ENCODE data around the gene FBL.
"Not testable (repeated sequence)": the region's sequence is repeated elsewhere in the genome, so short reads cannot be mapped to it uniquely, and the experiment has no call there.

DNA sequence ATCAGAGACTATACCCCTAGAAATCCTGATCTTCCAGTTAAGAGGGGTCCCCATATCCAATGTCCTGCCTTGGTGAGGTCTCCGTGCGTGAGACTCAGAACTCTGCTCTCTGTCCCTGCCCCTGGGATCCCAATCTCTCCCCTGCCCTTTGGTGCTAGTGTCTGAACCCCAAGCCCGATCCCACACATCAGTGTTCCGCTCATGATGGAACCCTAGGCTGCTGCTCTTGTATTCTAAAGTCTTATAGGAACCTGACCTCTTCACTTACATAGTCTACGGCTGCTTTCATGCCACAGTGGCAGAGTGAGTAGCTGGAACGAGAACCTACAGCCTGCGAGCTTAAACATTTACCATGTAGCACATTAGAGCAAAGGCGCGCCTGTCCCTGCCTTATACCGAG is 36.5 kb upstream of the FBL start:
- TF ChIP-seq POLR2A (IDR thresholded peaks at IDR 0.05) = not testable (repeated sequence)
- TF ChIP-seq, protein P1, sequence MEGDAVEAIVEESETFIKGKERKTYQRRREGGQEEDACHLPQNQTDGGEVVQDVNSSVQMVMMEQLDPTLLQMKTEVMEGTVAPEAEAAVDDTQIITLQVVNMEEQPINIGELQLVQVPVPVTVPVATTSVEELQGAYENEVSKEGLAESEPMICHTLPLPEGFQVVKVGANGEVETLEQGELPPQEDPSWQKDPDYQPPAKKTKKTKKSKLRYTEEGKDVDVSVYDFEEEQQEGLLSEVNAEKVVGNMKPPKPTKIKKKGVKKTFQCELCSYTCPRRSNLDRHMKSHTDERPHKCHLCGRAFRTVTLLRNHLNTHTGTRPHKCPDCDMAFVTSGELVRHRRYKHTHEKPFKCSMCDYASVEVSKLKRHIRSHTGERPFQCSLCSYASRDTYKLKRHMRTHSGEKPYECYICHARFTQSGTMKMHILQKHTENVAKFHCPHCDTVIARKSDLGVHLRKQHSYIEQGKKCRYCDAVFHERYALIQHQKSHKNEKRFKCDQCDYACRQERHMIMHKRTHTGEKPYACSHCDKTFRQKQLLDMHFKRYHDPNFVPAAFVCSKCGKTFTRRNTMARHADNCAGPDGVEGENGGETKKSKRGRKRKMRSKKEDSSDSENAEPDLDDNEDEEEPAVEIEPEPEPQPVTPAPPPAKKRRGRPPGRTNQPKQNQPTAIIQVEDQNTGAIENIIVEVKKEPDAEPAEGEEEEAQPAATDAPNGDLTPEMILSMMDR (IDR thresholded peaks at IDR 0.05) = not testable (repeated sequence)

Measured in prostate gland (tissue), 2 donors.